GM21737 (cell line): Measurements from ENCODE around the gene KCNK10.
"Not testable (repeated sequence)": the region's sequence is repeated elsewhere in the genome, so short reads cannot be mapped to it uniquely, and the experiment has no call there.

ENCODE experiments used
- ATAC-seq: cut with Tn5 transposase; IDR thresholded peaks from one replicate; pipeline ENCODE4 v1.9.1; 2021; ENCODE audit warnings: mild to moderate bottlenecking, moderate library complexity; ENCODE audit not compliant: unreplicated experiment

The KCNK10 gene

GRCh38 chr14:88271205-88271604 is 51.9 kb downstream of the KCNK10 start:
- no peak for ATAC-seq

DNA sequence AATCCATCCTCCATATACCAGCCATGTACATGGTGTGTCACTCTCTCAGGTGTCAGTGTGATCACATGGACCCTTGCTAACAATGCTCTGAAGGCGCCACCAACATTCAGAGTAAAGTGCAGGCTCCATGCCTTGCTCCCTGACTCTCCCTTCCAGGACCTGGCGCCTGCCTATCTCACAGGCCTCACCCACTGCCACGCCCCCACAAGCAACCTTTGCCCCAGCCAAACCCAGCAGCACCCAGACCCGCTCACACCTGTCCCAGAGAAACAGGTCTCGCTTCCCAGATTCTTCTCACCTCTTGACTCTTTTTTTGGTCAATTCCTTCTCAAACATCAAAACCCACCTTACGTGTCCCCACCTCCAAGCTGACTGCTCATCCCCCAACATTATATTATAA is 52.3 kb downstream of the KCNK10 start:
- ATAC-seq, result no peak

DNA sequence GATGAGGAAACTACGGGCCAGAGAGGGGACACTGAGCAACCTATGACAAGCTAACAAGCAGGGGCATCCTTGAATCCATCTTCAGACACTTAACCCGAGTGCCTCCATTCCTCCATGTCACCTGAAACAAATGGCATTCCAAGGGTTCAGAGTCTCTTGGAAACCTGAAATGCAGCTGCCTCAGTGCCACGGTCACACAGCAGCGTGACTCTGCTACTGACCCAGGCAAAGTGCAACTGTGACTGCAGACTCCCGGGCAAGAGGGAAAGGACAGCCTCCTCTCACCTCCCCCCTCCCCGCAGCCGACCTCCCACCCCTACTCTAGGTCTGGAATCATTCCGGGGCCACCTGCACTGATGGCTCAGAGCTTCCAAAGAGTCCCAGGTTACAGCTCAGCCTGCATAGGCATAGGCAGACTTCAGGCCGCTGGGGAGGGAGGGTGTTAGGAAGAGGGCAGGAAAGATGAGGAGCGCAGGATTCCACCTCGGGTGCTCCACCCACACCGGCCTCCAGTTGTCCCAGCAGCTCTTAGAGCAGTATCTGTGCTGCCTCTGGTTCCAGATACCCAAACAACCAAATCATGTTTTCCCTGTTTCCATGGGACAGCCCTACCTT is 53.2 kb downstream of the KCNK10 start:
- ATAC-seq, result no peak

DNA sequence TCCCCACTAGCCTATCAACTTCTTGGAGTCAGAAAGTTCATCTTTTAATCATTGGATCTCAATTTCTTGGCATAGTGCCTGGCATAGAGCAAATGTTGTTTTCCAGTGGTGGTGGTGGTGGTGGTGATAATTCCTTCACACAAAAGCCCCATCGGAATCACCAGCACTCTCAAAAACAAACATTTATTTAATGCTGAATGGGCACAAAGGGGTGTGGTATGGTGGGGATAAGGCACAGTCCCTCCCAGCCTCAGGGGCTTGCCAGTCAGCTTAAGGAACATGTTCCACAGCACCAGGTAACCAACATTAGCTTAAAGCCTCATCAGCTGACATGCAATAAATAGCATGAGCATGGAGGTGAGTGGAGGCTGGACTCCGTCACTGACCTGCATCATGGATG is 56.6 kb downstream of the KCNK10 start:
- no peak for ATAC-seq

DNA sequence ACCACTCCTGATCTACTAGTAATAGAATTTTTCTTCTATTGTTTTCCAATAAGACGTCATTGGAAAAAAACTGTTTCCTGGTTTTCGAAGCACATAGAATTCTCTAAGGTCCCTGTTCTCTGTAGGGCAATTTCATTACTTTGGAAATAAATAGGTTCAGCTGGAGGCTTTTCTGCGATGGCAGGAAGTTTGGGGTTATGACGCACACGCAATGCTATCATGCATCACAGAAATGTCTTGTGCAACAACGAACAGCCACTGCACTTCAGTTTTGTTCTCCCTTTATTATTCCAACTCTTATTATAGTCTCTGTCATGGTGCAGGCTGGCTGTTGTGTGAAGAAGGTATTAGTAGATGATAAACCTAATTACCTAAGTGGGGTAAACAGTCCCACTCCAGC is 59.0 kb downstream of the KCNK10 start:
- no peak for ATAC-seq

DNA sequence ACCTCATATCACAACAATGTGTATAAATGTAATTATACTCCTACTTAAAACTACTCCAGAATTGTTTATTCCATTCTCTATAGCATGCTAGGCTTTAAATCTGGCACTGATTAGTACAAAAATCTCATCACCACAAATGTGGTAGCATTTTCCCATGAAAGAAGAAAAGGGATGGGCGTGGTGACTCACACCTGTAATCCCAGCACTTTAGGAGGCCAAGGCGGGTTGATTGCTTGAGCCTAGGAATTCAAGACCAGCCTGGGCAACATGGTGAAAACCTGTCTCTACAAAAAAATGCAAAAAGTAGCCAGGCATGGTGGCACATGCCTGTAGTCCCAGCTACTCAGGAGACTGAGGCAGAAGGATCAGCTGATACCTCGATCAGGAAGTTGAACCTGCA is 61.8 kb downstream of the KCNK10 start:
- not testable (repeated sequence) for ATAC-seq

- ATAC-seq, result no peak
Observed at GRCh38 chr14:88258021-88258420, 65.0 kb downstream of the KCNK10 start.

DNA sequence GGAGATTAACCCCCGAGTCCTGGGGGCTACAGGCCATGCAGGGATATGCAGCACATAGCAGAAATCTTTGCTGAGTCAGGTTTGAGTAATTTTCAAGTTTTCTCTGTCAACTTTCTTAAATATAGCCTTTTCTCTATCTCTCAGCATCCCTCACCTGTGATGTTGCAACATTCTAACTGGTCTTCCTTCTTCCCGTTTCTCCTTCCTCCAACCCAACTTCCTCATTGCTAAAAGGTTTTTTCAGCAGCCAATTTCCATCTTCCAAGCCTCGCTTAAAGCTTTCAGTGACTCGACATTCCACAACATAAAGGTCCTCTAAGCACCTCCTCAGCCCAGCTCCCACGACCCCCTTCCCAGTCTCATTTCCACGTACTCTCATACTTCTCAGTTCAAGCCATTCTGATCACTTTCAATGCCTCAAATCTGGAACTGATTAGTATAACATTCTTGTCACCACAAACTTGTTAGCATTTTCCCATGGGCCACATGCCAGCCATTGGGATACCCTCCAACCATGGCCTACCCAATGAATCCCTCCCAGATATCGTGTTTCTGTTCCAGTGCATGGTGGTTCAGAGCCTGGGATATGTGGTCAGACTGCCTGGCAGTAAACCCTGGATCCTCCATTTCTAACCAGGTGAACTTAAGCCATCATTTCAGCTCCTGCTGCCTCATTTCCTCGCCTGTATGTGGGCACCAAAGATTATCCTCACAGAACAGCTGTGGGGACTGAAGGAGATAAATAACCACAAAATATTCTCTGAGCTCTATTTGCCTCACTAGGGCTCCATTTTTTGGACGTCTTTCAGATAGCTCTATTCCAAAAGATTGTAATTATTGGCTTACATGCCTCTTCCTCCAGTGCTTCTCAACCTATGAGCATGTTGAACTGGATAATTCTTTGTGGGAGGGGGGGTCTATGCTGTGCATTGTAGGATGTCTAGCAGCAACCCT is 65.8 kb downstream of the KCNK10 start:
- no peak for ATAC-seq

GRCh38 chr14:88255798-88256197 is 67.3 kb downstream of the KCNK10 start:
- ATAC-seq, result no peak

DNA sequence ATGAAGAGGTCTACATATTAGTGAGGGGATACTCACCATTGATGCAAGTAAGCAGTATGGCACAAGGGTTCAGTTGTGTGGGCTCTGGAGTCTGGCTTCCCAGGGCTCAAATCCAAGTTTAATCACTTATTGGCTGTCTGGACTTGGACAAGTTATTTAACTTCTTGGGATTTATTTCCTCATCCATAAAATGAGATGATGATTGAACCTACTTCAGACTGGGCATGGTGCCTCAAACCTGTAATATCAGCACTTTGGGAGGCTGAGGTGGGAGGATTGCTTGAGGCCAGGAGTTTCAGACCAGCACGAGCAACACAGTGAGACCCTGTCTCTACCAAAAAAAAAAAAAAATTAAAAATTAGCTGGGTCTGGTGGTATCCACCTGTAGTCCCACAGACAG is 67.9 kb downstream of the KCNK10 start:
- no peak for ATAC-seq

- no peak for ATAC-seq
Observed at GRCh38 chr14:88252498-88252897, 70.6 kb downstream of the KCNK10 start.

DNA sequence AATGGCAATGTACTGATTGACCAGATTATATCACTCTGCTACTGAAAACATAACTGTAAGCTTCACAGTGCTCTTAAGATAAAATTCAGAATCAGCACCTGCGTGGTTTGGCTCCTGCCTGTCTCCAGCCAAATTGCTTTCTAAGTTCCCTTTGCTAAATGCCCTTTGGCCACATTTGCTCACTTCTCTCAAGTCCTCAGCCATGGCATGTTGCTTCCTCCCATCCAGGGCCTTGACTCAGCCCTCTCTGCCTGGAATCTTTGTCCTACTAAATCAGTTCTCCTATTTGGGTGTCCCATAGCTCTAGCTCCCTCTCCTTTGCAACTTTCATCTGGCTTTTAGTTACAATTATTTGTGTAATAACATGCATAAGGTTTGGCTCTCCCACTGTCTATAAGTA is 71.4 kb downstream of the KCNK10 start:
- ATAC-seq, result no peak

DNA sequence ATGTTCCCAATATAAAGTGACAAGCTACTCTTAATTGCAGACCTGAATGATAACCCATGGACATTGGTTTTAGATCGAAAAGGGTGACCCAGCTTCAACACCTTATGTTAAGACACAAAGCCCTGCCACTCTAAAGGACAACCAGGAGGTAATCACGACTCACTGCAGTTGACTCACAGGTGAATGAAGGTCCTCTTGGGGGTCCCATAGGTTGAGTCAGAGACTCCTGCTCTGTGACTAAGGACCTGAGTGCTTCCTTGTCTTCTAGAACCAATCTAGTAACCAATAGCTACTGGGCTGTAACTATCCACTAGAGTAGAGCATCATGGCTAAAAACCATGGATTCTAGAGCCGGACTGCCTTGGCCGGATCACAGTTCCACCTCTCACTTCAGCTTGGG is 73.8 kb downstream of the KCNK10 start:
- no peak for ATAC-seq

GRCh38 chr14:88248606-88249005 is 74.5 kb downstream of the KCNK10 start:
- ATAC-seq, result no peak

- no peak for ATAC-seq
Observed at GRCh38 chr14:88247228-88247627, 75.8 kb downstream of the KCNK10 start.

- no peak for ATAC-seq
Observed at GRCh38 chr14:88245321-88245720, 77.7 kb downstream of the KCNK10 start.

- ATAC-seq, result no peak
Observed at GRCh38 chr14:88243946-88244345, 79.1 kb downstream of the KCNK10 start.

DNA sequence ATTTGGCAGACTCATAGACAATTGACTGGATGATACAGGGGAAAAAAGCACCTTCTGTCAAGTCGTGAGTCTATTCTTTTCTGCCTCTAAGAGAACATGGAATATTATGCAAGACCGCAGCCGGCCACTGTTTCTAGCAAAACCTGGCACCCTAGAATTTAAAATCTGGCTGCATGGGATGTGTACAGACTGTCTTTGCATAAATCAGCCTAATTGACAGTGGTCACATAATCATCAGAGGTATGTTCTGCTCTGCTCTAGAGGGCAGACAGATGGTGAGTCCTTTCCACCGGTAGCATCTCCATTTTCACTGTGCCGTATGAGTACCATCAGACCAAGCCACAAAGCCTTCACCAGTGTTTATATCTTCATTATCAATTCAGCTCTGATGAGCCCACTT is 80.6 kb downstream of the KCNK10 start:
- ATAC-seq, result no peak

- no peak for ATAC-seq
Observed at GRCh38 chr14:88241810-88242209, 81.3 kb downstream of the KCNK10 start.

DNA sequence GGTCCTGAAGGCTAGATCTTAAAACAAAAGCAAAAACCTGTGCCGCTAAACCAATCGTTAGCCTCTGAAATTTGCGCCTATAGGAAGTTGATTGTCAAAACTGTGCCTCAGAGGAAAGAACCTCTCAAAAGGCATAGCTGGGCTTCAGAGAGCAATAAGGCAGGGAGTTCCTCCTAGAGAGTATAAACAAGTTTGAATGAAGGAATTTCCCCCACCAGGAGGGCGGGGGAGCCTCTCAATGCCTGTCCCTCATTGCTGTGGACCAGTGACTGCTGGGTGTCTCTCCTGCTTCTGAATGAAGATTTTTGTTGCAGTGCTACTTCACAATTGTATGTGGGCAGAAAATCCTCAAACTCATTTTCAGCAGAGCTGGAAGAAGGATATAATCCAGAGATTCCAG is 88.6 kb downstream of the KCNK10 start:
- no peak for ATAC-seq

DNA sequence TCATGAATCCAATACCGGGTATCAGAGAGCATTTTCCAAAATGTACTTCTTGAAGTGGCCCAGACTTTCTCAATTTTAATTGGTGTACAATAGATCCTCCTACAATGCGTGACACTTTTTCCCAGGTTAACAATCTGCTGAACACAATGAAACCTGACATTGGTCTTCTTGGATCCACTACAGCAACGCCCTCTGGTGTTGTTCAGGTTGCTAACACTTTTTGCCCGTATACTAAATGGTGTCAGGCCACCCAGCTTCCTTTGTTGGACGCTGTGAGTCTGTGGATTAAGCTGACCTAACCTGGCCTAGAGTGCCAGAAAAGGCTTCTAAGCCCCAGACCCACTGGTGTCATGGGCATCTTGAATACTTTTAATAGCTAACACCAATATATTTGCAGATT is 89.2 kb downstream of the KCNK10 start:
- no peak for ATAC-seq

DNA sequence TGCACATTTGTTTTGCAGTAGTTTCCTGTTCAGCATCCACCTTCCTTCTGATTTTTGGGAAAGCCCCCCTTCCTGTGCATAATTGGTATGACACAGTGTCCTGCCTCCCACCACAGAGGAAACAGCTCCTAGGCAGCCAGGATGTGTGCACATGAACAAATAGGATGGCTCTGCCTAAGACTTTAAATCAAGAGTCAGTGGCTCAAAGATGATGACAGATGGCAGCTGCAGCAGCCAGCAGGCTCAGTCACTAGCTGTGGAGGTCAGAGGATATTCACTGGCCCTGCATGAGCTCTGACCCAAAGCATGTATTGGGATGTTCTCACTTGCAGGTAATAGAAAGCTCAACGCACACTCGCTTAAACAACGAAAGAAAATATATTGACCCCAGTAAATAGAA is 90.3 kb downstream of the KCNK10 start:
- no peak for ATAC-seq
